Putamen (tissue), 1 donor: ENCODE measurements around the gene OTUD7B.

Experiments used
- DNase-seq: peaks from one replicate; pipeline ENCODE4 v3.0.0-alpha.2; 2016; ENCODE audit warnings: low spot score

OTUD7B gene

DNA sequence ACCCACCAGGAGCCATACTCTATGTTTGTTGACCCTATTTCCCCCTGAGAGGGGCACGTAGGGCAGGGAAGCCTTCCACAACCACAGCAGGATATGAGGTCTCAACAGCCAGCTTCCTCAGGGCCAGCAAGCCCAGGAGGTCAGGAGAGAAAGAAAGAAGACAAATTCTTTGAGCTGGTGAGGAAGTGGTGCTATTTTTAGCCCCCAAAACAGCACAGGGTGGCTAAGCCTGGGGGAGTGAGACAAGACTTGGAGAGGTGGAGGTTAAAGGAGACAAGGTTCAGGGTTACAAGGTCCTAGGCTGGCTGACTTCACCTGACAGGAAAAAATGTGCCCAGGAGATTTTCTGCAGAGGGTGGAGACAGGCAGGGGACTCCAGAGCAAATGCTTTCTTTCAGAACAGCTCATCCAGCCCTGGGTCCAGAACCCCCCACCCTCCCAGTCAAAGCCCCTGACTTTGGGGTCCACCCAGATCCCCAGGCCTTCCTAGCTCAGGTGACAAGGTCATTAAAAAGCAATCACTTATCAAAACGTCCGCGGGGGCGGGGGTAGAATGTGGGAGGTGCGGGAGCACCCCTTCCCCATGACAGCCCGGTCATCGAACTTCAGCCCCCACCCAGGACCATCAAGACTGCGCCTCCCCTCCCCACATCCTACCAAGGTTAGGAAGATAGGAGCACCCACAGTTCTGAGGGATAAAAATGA is 94.2 kb downstream of the OTUD7B start:
- no peak for DNase-seq

DNA sequence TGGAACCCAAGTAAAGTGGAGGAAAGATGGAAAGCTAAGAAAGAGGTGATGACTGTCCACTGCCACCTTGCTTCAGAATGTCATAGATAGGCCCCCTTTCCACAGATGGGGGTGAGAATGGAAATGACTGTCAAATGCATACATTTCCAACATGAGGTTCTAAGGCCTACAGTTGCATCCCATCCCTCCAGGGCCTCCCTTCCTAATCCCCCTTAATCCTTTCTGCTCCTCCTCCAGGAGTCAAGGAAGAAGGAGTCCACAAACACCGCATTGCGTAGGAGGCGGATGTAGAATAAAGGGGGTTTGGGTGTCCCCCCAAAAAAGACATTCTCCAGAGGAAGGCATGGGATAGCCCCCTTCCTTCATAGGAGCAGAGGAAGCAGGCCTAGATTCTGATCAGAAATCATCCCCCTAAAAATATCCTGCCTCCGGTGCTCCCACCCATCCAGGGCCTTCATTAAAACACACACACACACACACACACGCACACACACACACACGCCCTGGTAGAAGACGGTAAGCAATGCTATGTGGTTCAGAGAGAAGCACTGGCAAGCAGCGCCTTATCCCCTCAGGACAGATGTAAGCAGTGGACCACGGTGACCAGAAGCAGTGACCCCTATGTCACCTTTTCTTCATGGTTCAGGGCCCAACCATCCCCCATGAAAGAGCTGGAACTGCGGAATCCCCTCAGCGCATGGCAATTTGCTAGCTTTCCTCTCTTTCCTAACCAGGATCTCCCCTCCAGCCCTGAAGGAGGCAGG is 94.9 kb downstream of the OTUD7B start:
- DNase-seq, result no peak

DNA sequence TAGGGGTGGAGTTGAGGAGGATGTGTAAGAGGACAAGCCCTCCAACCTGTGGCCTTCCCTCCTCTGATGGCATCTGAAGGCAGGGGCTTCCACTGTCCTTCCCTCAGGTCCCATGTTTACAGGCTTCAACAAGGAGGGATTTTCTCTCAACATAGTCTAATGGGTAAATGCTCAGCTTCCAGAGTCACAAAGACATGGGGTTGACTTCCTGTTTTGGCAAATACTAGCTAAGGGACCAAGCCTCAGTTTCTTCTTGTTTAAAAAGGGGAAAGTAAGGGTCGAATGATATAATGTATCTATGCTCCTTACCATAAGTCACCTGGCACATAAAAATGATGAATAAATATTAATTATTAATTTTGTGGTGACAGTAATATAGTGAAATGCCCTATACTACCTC is 96.0 kb downstream of the OTUD7B start:
- DNase-seq, result no peak

DNA sequence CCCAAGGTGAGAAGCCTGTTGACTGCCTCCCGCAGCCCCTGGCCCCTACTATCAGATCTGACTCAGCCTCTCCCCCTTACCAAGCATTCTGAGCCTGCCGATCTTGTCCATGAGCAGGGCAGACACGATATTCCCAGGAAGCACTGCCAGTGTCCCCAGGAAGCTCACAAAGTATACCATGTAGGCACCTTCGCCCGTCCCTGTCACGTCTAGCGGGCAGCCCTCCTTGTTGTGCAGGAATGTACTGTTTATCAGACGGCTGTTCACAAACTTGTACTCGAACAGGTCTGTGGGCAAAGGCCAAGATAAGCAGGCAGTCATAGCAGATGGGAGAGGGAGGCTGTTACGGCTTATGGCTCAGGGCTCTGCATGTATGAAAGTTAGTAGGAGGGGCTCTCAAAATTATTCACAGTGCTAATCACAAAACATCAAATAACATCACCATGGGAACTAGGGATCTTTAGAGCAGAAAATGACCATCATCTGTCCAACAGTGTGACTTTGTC is 103.9 kb downstream of the OTUD7B start:
- DNase-seq, result no peak

DNA sequence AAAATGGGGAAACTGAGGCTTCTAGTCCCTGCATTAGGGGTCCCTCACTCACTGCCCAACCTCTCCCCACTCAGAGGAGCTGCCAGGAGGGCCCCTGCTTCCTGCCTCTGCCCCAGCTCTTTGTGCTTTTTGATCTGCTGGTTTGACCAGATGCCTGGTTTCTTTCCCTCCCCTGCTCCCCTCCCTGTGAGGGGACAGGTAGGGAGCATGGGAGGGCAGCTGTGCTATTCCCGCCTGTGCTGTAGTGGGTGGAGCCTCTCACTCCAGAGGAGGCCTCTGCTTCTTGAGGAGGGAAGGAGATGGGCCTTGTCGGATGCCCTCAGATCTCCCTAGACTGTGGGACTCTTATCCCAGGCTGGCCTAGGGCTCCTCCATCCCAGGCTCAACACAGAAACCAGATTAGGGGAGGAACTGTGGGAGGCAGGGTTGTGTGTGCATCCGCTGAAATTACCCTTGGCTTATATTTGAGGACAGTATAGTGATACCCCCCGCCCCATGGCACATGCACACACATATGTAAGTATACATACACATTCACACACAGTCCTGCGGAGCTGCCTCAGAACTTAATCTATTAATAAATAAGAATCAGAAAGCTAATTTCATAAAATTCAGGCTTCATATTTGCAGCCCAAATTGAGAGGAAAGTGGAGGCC is 106.6 kb downstream of the OTUD7B start:
- DNase-seq, result no peak

DNA sequence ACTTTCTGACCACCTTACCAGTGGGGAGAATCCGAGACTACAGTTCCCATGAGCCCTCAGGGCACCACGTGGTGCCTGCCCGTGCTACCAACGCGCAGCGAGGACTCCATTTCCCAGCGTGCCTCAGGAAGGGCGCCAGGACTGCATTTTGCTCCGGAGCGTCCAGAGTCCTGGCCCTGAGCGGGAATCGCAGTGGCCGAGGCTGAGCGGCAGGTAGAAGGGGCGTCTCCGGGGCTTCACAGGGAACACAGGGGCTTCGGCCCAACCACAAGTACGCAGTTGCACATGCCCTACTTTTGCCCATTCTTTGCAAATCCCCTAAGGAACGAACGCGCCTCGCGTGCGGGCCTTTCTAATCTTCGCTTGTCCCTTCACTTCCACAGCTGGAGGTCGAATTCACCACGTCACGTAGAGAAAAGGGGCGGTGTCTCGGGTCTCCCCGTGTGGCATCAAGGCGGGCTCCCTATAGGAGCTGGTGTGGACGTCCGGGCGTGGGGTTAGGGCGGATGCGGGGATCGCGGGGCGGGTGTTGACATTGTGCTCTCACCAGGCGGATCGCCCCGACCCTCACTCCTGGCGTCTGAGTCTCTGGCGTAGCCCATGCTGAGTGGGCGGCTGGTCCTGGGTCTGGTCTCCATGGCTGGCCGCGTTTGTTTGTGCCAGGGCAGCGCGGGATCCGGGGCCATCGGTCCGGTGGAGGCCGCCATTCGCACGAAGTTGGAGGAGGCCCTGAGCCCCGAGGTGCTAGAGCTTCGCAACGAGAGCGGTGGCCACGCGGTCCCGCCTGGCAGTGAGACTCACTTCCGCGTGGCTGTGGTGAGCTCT is 110.9 kb downstream of the OTUD7B start, which contains the start of gene BOLA1:
Gene BOLA1 (plus strand): TSS at position 109 of the 825 bp plus-strand sequence. CDS start 492 bp downstream, at position 601.
- DNase-seq, result peak; percentile 94

DNA sequence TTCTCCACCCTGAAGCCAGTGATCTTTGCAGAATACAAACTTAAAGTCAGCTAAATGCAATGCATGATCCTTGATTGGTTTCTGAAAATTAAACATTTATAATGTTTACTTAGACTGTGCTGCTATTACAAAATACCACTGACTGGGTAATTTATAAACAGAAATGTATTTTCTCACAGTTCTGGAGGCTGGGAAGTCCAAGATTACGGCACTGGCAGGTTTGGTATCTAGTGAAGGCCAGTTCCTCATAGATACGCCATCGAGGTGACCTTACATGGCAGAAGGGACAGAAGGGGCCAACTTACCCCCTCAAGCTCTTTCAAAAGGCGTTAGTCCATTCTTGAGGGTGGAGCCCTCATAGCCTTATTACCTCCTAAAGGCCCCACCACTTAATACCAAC is 114.0 kb downstream of the OTUD7B start:
- DNase-seq, result no peak

DNA sequence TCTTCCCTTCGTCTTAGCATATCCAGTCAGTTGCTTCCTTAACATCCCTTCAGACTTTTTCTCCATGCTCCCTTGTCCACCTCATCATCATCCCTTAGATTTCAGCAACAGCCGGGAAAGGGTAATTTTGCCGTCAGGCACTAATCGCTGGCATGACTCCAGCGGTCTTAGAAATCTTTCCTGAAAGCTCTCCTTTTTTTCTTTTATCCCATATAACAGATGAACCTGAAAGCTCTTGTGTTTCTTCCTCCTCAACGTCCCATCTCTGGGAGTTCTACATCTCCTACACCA is 121.6 kb downstream of the OTUD7B start:
- DNase-seq, result peak; percentile 32

DNA sequence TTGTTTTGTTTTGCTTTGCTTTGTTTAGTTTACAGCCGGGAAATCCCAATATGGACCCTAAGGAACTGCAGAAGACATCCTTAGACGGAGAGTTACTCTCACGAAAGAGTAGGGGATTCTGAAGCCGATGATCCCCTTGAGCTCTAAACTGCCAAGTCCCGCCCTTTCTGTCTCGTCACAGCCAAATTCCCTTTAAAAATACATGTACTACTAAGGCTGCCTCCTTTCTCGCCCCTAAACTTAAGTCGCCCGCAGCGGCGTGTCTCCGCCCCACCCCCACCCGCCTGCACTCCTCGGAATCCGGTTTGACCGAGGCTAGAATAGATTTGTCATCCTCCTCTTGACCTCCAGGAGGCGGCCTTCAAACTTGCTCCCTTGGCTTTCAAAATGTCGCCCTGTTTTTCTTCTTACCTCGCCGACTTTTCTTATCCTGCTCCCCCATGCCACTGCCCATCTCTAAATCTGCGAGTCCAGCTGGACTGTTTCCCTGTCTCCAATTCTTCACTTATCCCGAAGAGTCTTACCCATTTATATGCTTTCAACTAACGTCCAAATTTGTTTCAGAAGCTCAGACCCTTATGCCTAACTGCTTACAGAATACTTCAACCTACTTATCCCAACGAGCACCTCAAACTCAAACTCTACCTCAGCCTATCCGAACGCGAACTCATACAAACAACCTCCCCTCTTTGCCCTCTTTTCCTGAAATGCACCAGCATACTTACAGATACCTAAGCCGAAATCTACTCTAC is 122.1 kb downstream of the OTUD7B start:
- peak; percentile 87 for DNase-seq
